HG03521 (cell line): ENCODE measurements around the gene MYL9.
"Not testable (repeated sequence)": the region's sequence is repeated elsewhere in the genome, so short reads cannot be mapped to it uniquely, and the experiment has no call there.

ENCODE experiments used
- ATAC-seq: cut with Tn5 transposase; IDR thresholded peaks from one replicate; pipeline ENCODE4 v1.9.1; 2021; ENCODE audit warnings: mild to moderate bottlenecking, moderate library complexity; ENCODE audit not compliant: unreplicated experiment

MYL9 gene

GRCh38 chr20:36541227-36541767, at the start of gene MYL9:
Gene MYL9 (plus strand): TSS chr20:36541519. CDS start chr20:36544885, 3,366 bp downstream.
- ATAC-seq: no peak

GRCh38 chr20:36491901-36492617, 49.3 kb upstream of the MYL9 start:
- ATAC-seq: no peak

- ATAC-seq: no peak
These were observed 48.1 kb upstream of the MYL9 start for GRCh38 chr20:36493051-36493800.

GRCh38 chr20:36493801-36494114, 47.6 kb upstream of the MYL9 start:
- no peak for ATAC-seq

- ATAC-seq: no peak
These were observed 44.3 kb upstream of the MYL9 start for GRCh38 chr20:36496707-36497669.

GRCh38 chr20:36497856-36498255, 43.5 kb upstream of the MYL9 start:
- ATAC-seq: no peak

GRCh38 chr20:36498386-36499179, 42.7 kb upstream of the MYL9 start:
- no peak for ATAC-seq

- ATAC-seq: no peak
These were observed 42.1 kb upstream of the MYL9 start for GRCh38 chr20:36499211-36499610.

GRCh38 chr20:36499723-36500501, 41.4 kb upstream of the MYL9 start:
- no peak for ATAC-seq

GRCh38 chr20:36501367-36502006, 39.8 kb upstream of the MYL9 start:
- no peak for ATAC-seq

GRCh38 chr20:36504295-36504694, 37.0 kb upstream of the MYL9 start:
- ATAC-seq: no peak

- no peak for ATAC-seq
These were observed 35.1 kb upstream of the MYL9 start for GRCh38 chr20:36506253-36506652.

GRCh38 chr20:36507746-36508145, 33.6 kb upstream of the MYL9 start:
- ATAC-seq: no peak

GRCh38 chr20:36519012-36519719, 22.2 kb upstream of the MYL9 start:
- no peak for ATAC-seq

GRCh38 chr20:36519944-36520343, 21.4 kb upstream of the MYL9 start:
- ATAC-seq: no peak

GRCh38 chr20:36521526-36521925, 19.8 kb upstream of the MYL9 start:
- no peak for ATAC-seq

- not testable (repeated sequence) for ATAC-seq
These were observed 18.9 kb upstream of the MYL9 start for GRCh38 chr20:36522412-36522811.

- ATAC-seq: no peak
These were observed 18.0 kb upstream of the MYL9 start for GRCh38 chr20:36523341-36523740.
